ENCODE measurements around the gene NT5C2.

DNA sequence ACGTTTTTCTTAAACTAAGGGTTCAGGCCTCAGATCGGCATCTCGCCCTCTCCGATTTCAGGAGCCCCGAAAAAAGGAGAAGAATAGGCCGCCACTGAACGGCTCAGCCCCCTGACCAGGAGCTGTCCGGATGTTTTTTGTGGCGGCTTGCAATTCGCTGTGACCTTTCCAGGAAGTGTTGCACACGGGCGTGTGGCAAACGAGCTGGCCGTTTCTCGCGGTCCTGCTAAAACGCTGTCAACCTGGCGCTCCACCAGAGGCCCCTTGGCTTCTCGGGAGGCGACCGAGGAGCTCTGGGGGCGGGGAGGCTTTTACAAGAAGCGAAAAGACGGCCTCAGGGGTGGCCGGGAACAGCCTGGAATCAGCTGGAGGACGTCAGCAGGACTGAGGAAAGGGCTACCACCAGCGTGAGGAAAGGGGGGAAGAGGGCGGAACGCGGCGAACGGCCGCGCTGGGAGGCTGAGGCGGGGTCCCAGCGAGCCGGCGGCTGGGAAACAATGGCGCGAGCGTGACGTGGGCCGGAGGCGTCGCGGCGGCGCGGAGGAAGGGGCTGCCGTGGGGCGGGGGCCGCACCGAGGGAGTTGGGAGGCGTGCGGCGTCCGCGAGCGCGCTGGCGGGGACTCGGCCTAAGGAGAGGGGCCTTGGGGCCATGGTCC lies 493 bp downstream of the NT5C2 start:
- peak; percentile 88 to 89 (median 89) for TF ChIP-seq POLR2AphosphoS5 (IDR thresholded peaks at IDR 0.05)
- TF ChIP-seq, protein P1, sequence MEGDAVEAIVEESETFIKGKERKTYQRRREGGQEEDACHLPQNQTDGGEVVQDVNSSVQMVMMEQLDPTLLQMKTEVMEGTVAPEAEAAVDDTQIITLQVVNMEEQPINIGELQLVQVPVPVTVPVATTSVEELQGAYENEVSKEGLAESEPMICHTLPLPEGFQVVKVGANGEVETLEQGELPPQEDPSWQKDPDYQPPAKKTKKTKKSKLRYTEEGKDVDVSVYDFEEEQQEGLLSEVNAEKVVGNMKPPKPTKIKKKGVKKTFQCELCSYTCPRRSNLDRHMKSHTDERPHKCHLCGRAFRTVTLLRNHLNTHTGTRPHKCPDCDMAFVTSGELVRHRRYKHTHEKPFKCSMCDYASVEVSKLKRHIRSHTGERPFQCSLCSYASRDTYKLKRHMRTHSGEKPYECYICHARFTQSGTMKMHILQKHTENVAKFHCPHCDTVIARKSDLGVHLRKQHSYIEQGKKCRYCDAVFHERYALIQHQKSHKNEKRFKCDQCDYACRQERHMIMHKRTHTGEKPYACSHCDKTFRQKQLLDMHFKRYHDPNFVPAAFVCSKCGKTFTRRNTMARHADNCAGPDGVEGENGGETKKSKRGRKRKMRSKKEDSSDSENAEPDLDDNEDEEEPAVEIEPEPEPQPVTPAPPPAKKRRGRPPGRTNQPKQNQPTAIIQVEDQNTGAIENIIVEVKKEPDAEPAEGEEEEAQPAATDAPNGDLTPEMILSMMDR (IDR thresholded peaks at IDR 0.05 in 8 of 11, conservative IDR thresholded peaks at IDR 0.05 in 3 of 11), result no peak
